ENCODE results near the gene YPEL3. TPM values are rescaled to one million over a fixed set of nuclear protein-coding genes. Genes with fewer than 3 reads are reported as not detected.

Gene YPEL3
- total and polyA plus RNA-seq, 2 donors (not counting 3 experiments of a cell fraction or from before 2014, with no cell fraction given), result 46.1 to 78.0 TPM

DNA sequence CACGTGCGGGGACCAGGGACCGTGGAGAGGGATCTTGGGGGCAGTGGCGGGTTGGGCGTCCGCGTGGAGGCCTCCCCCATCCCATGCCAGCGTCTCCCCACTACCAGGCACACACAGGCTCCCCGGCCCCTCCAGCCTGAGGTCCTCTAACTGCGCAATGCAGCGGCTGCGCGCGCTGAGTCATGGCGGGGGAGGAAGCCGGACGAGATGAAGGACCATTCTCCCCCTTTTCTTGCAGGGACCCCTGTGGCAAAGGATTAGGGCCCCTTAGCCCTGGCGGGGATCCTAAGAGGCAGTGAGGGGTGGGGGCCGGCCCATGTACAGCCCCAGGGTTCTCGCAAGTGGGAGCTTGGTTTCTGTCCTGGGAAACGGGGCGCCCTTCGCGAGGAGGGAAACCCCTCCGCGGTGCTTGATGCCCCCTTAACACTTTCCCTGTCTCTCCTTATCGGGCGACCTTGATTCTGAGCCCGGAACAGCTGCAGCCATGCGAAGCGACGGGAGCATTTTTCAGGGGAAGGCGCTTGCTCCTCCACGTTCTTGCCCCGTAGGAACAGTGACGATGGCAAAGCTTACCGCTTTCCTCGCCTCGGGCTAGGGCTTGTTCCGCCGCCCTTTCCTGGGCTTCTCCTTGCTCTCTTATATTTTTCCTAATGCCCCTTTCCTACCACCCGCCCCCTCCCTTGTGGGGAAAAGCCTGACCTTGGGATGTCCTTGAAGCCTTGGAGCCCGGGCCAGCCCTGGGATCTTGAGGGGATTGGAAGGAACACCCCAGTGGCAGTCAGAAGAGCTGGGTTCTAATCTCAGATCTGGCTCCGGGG, 29.9 kb downstream of the YPEL3 start:
- H3K4me3 ChIP-seq (replicated peaks in 1 of 3; ENCODE audit: insufficient read depth in 1 of 3, low read depth in 1 of 3, low read length in 3 of 3), result peak overlapping the region; percentile 71 to 95 (median 91)
- TSS peak; percentile 57 for BruUV-seq (replicated peaks)
- CTCF ChIA-PET, result interaction anchor here (0.6 to 4.5 kb wide), 15 partner anchors 8 to 344 kb away, joined by 3 to 53 read pairs (median 3); partner anchors contain the start of genes PPP4C, TBX6 and ZNF48
- H3K79me2 ChIP-seq (ENCODE audit: control insufficient read depth, insufficient read depth, low read length), result peaks cover 46% of the 10 kb centered on the region
- H3K4me1 ChIP-seq (ENCODE audit: control insufficient read depth, extremely low read depth, insufficient read depth, low read length), result peaks cover 29% of the 10 kb centered on the region
- no peaks in the 10 kb centered on the region for H3K27me3 ChIP-seq (ENCODE audit: control insufficient read depth in 2 of 2, insufficient read depth in 2 of 2, low read length in 2 of 2)
- peak; percentile 44 for FAIRE-seq
- H3K4me2 ChIP-seq (ENCODE audit: insufficient read depth, low read length), result peak overlapping the region; percentile 91
- TF ChIP-seq, protein P1, sequence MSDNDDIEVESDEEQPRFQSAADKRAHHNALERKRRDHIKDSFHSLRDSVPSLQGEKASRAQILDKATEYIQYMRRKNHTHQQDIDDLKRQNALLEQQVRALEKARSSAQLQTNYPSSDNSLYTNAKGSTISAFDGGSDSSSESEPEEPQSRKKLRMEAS (IDR thresholded peaks at IDR 0.05; ENCODE audit: insufficient read depth, insufficient read length), result no peak
- no peak for TF ChIP-seq GATA2 (IDR thresholded peaks at IDR 0.05; ENCODE audit: insufficient read depth, insufficient read length, low read depth, low read length)
- no peak for TF ChIP-seq EZH2 (IDR thresholded peaks at IDR 0.05; ENCODE audit: borderline replicate concordance, low read depth, low read length, severe bottlenecking)
- no peak for TF ChIP-seq POLR2AphosphoS5 (IDR thresholded peaks at IDR 0.05; ENCODE audit: insufficient read depth, low read depth, low read length)
- peak; percentile 35 for TF ChIP-seq FOS (IDR thresholded peaks at IDR 0.05; ENCODE audit: borderline replicate concordance, insufficient read depth, low read length)
- TF ChIP-seq JUN (IDR thresholded peaks at IDR 0.05; ENCODE audit: borderline replicate concordance, insufficient read depth, insufficient read length, low read depth), result no peak
- no peak for TF ChIP-seq POLR2A (IDR thresholded peaks at IDR 0.05; ENCODE audit: low read depth, low read length)
- TF ChIP-seq MYC (IDR thresholded peaks at IDR 0.05; ENCODE audit: low read depth, low read length), result no peak
- H3K9me3 ChIP-seq (replicated peaks; ENCODE audit: control insufficient read depth, insufficient read depth, low read length), result no peaks in the 10 kb centered on the region
- peak overlapping the region; percentile 78 for H3K27ac ChIP-seq (ENCODE audit: insufficient read depth, low read depth, low read length)
- dilution Hi-C loops (cut with MboI; ENCODE audit: extremely low pct_ligation_motif_present, low sequenced_read_pairs) (no loop called here), intact Hi-C loops (cut with micrococcal nuclease) (loop anchor here (1.0 to 2.0 kb wide), 5 partner anchors 9 to 592 kb away; partner anchors contain the start of genes FBRS and PPP4C)
- peak overlapping the region; percentile 82 for H3K9ac ChIP-seq (replicated peaks; ENCODE audit: extremely low read depth, insufficient read depth, low read length)
- no peaks in the 10 kb centered on the region for H3K9me1 ChIP-seq (replicated peaks; ENCODE audit: control insufficient read depth, extremely low read depth, insufficient read depth, low read length)
- H2AFZ ChIP-seq (ENCODE audit: low read depth, low read length), result no peak overlapping the region
- POLR2A ChIA-PET, result interaction anchor here (0.7 to 2.8 kb wide), 7 partner anchors 9 to 364 kb away, joined by 3 to 21 read pairs (median 4); partner anchors contain the start of genes DCTPP1, PPP4C, SEZ6L2 and TBX6
- H4K20me1 ChIP-seq (replicated peaks; ENCODE audit: control insufficient read depth, extremely low read depth, insufficient read depth, low read length), result no peaks in the 10 kb centered on the region
- H3K36me3 ChIP-seq (ENCODE audit: control insufficient read depth in 2 of 2, extremely low read depth in 1 of 2, insufficient read depth in 2 of 2, low read length in 2 of 2), result peaks cover 20 to 34% of the 10 kb centered on the region in 2 experiments
- DNase-seq (ENCODE audit: low read depth, low spot score), result no peak

All from endothelial cell of umbilical vein (primary cell).